Loucy (cell line): ENCODE results near the gene HEATR5A.

Experiments
- H2AFZ ChIP-seq: fragments of 200-600 bp; sonication (generic); 2 replicates; pipeline ENCODE4 v1.6.0; 2016; ENCODE audit warnings: antibody characterized with exemption, mild to moderate bottlenecking, low read length, moderate library complexity
- H3F3A ChIP-seq: fragments of 200-600 bp; 2 replicates; pipeline ENCODE4 v1.6.0; 2016; ENCODE audit warnings: antibody characterized with exemption, low read depth, mild to moderate bottlenecking
- H3K27me3 ChIP-seq: fragments of 200-600 bp; sonication (generic); 2 replicates; pipeline ENCODE4 v1.6.1; 2014; ENCODE audit warnings: low read length, mild to moderate bottlenecking; ENCODE audit not compliant: insufficient read depth, poor library complexity, severe bottlenecking
- H3K36me3 ChIP-seq: fragments of 200-600 bp; sonication (generic); 2 replicates; pipeline ENCODE4 v1.6.1; 2016; ENCODE audit warnings: low read length; ENCODE audit not compliant: insufficient read depth
- H3K4me1 ChIP-seq: fragments of 200-600 bp; sonication (generic); 2 replicates; pipeline ENCODE4 v1.5.1; 2014; ENCODE audit warnings: low read length, mild to moderate bottlenecking; ENCODE audit not compliant: insufficient read depth, poor library complexity, severe bottlenecking
- H3K4me2 ChIP-seq: fragments of 200-600 bp; sonication (generic); 2 replicates; pipeline ENCODE4 v1.6.0; 2014; ENCODE audit warnings: antibody characterized with exemption, low read length, low read depth, mild to moderate bottlenecking; ENCODE audit not compliant: poor library complexity, severe bottlenecking
- H3K4me3 ChIP-seq: fragments of 200-600 bp; sonication (generic); 2 replicates; pipeline ENCODE4 v1.5.1; 2014; ENCODE audit warnings: low read length, mild to moderate bottlenecking, mixed read lengths; ENCODE audit not compliant: poor library complexity, severe bottlenecking
- H3K79me2 ChIP-seq: fragments of 200-600 bp; sonication (generic); 2 replicates; pipeline ENCODE4 v1.6.1; 2014; ENCODE audit warnings: low read length; ENCODE audit not compliant: insufficient read depth
- H3K9ac ChIP-seq: fragments of 200-600 bp; sonication (generic); 2 replicates; pipeline ENCODE4 v1.6.0; 2014; ENCODE audit warnings: mild to moderate bottlenecking, low read depth, low read length, moderate library complexity; ENCODE audit not compliant: poor library complexity, severe bottlenecking
- H3K9me2 ChIP-seq: fragments of 200-600 bp; sonication (generic); replicated peaks from 2 replicates; pipeline ENCODE4 v1.6.1; 2016; ENCODE audit warnings: low read depth, low read length, mixed read lengths
- H3K9me3 ChIP-seq: fragments of 200-600 bp; sonication (generic); 2 replicates; pipeline ENCODE4 v1.6.1; 2014; ENCODE audit warnings: mild to moderate bottlenecking, antibody characterized with exemption, low read length, low read depth; ENCODE audit not compliant: insufficient read depth
- H4K20me1 ChIP-seq: fragments of 200-600 bp; sonication (generic); 2 replicates; pipeline ENCODE4 v1.6.0; 2014; ENCODE audit warnings: antibody characterized with exemption, low read length, mild to moderate bottlenecking; ENCODE audit not compliant: insufficient read depth, poor library complexity, severe bottlenecking
- EZH2phosphoT487 ChIP-seq: fragments of 200-600 bp; IDR thresholded peaks from 2 replicates; pipeline ENCODE4 v1.6.1; 2018; ENCODE audit warnings: antibody characterized with exemption, mild to moderate bottlenecking, moderate library complexity, borderline replicate concordance
- TF ChIP-seq, protein P1 (sequence below): fragments of 200-600 bp; sonication (generic); conservative IDR thresholded peaks from 2 replicates; pipeline ENCODE4 v1.5.1; 2014; ENCODE audit warnings: mild to moderate bottlenecking, antibody characterized with exemption, low read length

Gene HEATR5A

DNA sequence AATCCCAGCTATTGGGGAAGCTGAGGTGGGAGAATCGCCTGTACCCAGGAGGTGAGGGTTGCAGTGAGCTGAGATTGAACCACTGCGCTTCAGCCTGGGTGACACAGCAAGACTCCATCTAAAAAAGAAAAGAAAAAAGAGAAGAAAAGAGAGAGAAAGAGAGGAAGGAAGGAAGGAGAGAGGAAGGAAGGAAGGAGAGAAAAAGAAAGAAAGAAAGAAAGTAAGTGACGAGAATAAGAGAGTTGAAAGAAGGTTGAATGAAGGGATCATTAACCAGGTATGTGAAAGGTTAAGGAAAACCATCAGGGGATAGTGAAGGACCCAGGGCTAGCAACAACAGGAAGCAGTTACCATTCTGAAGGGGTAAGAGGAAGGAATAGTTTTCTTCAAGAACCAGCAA is 41.2 kb upstream of the HEATR5A start:
- Histone ChIP-seq H3K4me1 (peaks cover 9% of the 10 kb centered on the region), H3K9ac (no peak overlapping the region), H3K79me2 (peaks cover 7% of the 10 kb centered on the region), H3F3A (no peaks in the 10 kb centered on the region), H4K20me1 (no peaks in the 10 kb centered on the region), H2AFZ (peak overlapping the region; percentile 63), H3K27me3 (no peaks in the 10 kb centered on the region), H3K9me3 (no peaks in the 10 kb centered on the region), H3K9me2 (no peaks in the 10 kb centered on the region), H3K4me2 (no peak overlapping the region), H3K4me3 (no peak overlapping the region), H3K36me3 (no peaks in the 10 kb centered on the region)
- TF ChIP-seq, protein P1, sequence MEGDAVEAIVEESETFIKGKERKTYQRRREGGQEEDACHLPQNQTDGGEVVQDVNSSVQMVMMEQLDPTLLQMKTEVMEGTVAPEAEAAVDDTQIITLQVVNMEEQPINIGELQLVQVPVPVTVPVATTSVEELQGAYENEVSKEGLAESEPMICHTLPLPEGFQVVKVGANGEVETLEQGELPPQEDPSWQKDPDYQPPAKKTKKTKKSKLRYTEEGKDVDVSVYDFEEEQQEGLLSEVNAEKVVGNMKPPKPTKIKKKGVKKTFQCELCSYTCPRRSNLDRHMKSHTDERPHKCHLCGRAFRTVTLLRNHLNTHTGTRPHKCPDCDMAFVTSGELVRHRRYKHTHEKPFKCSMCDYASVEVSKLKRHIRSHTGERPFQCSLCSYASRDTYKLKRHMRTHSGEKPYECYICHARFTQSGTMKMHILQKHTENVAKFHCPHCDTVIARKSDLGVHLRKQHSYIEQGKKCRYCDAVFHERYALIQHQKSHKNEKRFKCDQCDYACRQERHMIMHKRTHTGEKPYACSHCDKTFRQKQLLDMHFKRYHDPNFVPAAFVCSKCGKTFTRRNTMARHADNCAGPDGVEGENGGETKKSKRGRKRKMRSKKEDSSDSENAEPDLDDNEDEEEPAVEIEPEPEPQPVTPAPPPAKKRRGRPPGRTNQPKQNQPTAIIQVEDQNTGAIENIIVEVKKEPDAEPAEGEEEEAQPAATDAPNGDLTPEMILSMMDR, result no peak
- no peak for TF ChIP-seq EZH2phosphoT487

DNA sequence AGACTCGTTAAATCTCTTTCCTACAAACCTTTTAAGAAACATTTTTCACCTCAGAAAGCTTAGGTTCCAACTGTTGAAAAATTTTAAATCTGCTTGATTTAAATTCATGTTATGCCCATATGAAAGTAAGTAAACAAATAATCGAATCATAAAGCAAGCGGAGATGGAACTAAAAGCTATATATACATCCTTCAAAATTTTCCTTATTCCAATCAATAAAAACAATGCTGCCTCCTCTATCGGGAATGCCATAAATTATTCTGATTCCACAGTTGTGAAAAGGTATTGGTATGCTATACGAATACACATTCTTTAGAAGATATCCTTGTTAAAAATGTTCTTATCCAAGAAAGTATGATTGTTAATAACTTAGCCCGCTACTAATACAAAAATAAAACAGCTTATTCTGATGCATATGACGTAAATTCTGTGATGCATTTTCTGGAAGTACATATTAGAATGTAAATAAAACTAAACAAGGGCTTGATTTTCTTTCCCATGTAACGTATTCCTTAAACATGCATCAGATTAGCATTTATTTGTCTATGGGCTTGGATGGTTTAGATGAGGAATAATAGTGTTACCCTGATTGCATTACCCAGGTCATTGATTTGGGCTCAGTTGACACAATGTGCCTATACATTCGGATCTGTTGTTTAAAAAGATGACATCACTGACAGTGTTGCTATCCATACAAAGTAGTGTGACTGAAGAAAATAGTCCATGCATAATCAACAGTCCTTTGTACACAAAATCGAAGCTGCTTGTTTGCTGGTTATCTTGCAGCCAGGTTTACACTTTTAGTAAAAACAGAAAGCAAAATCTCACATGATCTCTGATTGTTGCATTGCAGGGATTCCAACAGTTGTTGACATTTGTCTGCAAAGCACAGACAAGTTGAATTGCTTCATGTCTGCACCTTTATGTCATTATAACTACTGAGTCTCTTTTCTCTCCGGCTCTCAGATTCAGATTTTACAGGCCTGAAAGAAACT is 37.6 kb upstream of the HEATR5A start:
- peak overlapping the region; percentile 87 for H3K4me3 ChIP-seq
- no peaks in the 10 kb centered on the region for H3F3A ChIP-seq
- H3K9me2 ChIP-seq, result no peaks in the 10 kb centered on the region
- no peaks in the 10 kb centered on the region for H3K36me3 ChIP-seq
- H3K27me3 ChIP-seq, result no peaks in the 10 kb centered on the region
- no peaks in the 10 kb centered on the region for H3K9me3 ChIP-seq
- peak overlapping the region; percentile 90 for H3K9ac ChIP-seq
- H3K4me2 ChIP-seq, result peak overlapping the region; percentile 70
- peaks cover 20% of the 10 kb centered on the region for H3K4me1 ChIP-seq
- TF ChIP-seq EZH2phosphoT487, result no peak
- TF ChIP-seq, protein P1, result peak; percentile 5; the same call in 1 of the 2 replicates
- H4K20me1 ChIP-seq, result no peaks in the 10 kb centered on the region
- H2AFZ ChIP-seq, result peak overlapping the region; percentile 78
- H3K79me2 ChIP-seq, result peaks cover 9% of the 10 kb centered on the region

DNA sequence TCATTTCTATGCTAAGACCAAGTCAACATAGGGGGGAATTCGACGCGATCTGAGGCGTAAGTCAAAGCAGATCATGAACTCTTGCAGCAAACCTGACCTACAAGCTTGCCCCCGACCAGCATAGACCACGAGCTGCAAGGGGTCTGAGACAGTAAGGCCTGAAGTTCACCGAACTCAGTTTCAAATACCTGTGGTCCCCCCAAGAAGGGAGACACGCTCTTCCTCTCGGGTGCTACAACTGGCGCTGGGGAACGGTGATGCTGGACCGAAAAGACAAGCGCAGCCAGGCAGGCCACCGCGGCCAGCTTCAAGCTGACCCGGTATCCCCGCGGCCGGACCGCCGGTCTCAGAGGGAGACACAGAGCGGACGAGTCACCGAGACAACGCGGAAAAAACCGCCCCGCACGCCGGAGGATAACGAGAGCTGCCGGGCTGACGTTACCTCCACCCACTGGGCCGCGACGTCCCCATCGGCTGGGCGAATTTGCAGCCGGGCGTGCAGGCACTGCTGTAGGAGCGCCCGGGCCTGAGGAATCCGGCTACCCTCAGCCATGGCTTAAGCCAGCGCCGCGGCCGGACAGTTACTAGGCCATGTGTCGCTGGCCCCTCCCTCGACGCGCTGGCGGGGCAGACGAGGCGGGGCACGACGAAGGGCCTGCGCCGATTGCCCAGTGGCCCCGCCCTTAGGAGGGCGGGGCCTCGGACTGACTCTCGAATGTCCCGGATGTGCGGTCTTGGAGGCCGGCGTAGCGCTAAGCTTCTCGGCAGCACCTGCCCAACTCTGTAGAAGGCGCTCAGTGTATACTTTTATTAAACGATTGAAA is 36.7 kb upstream of the HEATR5A start, which contains the start of gene DTD2:
TSS of gene DTD2 (minus strand) at position 666 of the 824 bp plus-strand sequence. CDS start at position 553, 113 bp downstream.
- Histone ChIP-seq H3K27me3 (no peaks in the 10 kb centered on the region), H3K4me1 (peaks cover 20% of the 10 kb centered on the region), H3K79me2 (peaks cover 9% of the 10 kb centered on the region), H3K9ac (peak within 1 kb of the TSS; percentile 90), H4K20me1 (no peaks in the 10 kb centered on the region), H3K4me2 (peak within 1 kb of the TSS; percentile 70), H3K9me2 (no peaks in the 10 kb centered on the region), H3F3A (no peaks in the 10 kb centered on the region), H3K4me3 (peak within 1 kb of the TSS; percentile 87), H3K36me3 (no peaks in the 10 kb centered on the region), H3K9me3 (no peaks in the 10 kb centered on the region), H2AFZ (peak within 1 kb of the TSS; percentile 97)
- TF ChIP-seq, protein P1, result 0 out of 2 replicates have a peak, but pooled peaks have one; percentile 19
- no peak for TF ChIP-seq EZH2phosphoT487
